T1000 (cell line): ENCODE measurements around the gene ZNF740.
"Not testable (repeated sequence)": the region's sequence is repeated elsewhere in the genome, so short reads cannot be mapped to it uniquely, and the experiment has no call there.

Experiments
- DNase-seq: peaks from one replicate; lab custom pipeline; 2025; ENCODE audit warnings: mixed read lengths; lab: John Stamatoyannopoulos, UW

Gene ZNF740

DNA sequence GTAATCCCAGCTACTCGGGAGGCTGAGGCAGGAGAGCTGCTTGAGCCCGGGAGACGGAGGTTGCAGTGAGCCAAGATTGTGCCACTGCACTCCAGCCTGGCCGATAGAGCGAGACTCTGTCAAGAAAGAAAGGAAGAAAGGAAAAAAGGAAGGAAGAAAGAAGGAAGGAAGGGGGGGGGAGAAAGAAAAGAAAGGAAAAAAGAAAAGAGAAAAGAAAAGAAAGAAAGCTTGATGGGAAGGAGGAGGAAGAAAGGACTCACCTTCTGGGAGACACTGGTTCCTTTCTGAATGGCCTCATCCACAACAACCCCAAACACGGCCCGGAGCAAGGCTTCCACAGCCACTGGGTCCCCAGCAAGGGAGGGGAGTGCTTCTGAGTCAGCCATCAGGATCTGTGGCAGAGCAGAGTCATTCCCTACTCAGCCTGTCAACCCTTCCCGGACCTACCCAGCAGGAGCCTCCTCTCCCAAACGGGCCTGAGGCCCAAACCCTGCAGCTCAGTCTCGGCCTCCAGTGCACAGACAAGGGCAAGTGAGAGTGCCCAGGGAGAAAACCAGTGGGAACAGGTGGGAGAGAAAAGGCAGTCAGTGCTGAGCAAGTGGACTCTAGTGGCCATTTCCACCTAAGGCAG lies 7.3 kb upstream of the ZNF740 start:
- DNase-seq: peak; percentile 24

DNA sequence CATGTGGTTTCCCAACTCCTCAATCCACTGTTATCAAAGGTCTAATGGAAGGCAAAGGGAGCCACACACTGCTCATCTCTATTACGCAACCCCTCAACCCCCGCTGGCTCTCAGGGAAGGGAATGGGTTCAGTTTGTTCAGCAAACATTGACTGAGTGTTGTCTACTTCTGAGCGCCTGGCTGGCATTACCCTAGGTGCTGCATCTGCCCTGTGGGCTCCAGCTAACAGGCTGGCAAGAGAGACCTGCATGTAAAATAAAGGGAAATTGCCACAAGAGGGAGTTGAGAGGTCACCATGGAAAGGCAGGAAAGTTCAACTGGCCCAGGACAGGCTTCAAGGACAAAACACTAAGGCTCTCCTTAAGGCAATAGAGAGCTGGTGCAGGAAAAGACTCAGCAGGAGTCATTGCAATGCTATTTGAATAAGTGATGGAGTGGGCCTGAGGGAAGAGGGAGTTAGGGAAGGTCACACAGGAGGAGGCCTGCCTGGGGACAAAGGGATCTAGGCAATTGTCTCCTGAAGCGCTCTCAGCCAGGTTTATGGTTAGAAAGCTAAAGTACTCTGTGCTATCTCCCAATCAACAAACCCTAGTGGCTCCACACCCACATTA lies 5.5 kb upstream of the ZNF740 start:
- no peak for DNase-seq

DNA sequence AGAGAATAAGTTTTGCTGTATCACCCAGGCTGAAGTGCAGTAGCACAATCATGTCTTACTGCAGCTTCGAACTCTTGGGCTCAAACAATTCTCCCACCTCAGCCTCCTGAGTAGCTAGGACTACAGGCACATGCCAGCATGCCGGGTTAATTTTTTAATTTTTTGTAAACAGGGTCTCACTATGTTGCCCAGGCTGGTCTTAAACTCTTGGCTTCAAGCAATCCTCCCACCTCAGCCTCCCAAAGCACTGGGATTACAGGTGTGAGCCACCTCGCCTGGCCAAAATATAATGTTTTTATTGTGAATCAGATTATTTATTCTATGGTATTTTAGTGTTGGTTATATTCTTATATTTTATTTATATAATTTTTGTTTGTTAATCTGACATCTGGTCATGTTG lies 3.8 kb upstream of the ZNF740 start:
- no peak for DNase-seq

GRCh38 chr12:53177447-53177846 lies 3.1 kb upstream of the ZNF740 start:
- DNase-seq: not testable (repeated sequence)

GRCh38 chr12:53178803-53179202 lies 1.7 kb upstream of the ZNF740 start:
- not testable (repeated sequence) for DNase-seq

DNA sequence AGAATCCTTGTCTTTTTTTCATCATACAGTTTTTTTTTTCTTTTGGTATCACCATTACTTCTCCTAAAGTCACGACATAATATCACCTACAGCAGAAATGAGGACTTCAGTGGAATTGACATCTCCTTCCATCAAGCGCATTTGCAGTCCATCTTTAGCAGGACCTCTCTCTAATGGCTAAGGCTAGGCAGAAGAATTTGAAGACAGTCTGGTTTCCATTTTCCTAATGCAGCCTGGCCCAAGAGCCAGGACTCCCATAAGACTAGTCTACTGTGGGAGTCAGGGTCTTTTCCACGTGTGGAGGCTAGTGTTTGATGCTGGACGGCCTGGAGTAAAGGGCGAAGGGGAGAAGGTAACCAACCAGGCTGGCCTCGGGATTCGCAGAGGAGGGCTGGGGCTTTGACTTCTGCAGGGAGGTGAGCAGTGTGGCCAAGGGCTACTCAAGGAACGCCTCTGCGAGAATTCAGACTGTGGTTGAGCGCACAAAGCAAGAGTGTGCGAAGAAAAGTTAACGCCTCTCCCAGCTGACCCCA lies 769 bp upstream of the ZNF740 start:
- DNase-seq: no peak

DNA sequence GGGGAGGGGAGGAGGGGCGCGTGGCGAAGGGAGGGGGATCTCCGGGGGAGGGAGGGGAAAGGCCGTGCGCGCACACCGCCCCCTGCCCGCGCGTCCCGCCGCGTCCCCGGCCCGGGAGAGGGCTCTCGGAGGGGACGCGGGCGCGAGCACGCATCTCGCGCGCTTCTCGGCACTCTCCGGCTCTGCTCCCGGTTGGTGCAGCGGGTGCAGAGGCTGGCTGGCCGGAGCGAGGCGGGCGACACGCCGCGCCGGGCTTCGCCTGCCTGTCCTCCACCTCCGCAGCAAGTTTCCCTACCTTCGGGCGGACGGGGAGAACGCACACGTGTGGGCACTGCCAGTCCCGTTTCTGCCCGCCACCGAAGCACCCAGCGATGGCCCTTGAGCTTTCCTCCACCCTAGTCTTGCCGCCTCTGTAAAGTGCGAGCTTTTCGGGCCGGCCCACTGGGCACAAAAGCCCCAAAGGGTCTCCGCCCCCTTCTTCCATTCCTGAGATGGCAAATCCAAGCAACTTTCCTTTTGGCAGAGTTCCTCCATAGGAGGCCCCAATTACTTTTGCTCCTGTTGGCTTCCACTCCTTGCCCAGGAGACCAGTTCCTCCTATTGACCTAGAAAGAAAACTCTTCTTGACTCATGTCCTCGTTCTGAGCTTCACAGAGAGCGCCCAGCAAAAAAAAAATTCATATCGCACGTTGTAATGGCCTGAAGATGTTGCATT lies 566 bp downstream of the ZNF740 start:
- DNase-seq: peak; percentile 74

- DNase-seq: no peak
Observed at GRCh38 chr12:53181935-53182334, 1.4 kb downstream of the ZNF740 start.

DNA sequence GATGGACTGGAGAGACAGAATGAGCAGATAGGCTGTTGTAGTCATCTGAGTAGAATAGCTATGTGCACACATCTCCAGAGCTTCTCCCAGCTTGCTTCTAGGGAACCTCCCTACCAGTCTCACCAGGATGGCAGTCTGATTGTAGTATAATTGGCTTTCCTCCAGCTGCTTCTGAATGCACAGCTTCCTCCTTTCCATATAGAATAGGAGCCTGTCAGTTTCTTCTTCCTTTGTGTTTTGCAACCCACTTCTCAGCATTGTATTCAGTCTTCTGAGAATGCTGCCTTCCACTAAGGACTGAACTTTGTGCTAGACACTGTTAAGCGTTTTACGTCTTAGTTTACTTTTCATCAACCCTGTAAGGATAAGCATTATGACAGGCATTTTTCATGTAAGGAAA lies 2.4 kb downstream of the ZNF740 start:
- no peak for DNase-seq

DNA sequence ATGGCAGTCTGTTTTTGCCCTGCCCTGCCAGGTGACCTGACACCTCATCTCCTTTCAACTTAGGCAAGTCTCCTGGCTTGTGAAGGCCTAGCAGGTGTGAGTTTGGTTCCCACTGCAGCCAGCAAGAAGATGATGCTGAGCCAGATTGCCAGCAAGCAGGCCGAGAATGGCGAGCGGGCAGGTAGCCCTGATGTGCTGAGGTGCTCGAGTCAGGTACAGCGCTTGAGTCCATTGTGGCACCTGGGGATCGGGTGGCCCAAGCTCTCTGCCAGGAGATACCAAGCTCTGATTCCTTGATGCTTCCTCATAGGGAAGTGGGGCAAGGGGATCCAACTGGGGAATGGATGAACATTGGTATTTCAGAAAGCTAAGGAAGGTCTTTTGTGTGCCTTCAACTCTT lies 4.3 kb downstream of the ZNF740 start:
- no peak for DNase-seq

GRCh38 chr12:53185582-53186153 lies 5.1 kb downstream of the ZNF740 start:
- DNase-seq: no peak

GRCh38 chr12:53186745-53187144 lies 6.2 kb downstream of the ZNF740 start:
- DNase-seq: no peak

GRCh38 chr12:53187145-53187899 lies 6.8 kb downstream of the ZNF740 start:
- no peak for DNase-seq

GRCh38 chr12:53190108-53190729 lies 9.7 kb downstream of the ZNF740 start:
- DNase-seq: peak; percentile 36

- DNase-seq: no peak
Observed at GRCh38 chr12:53191096-53191884, 10.8 kb downstream of the ZNF740 start.

DNA sequence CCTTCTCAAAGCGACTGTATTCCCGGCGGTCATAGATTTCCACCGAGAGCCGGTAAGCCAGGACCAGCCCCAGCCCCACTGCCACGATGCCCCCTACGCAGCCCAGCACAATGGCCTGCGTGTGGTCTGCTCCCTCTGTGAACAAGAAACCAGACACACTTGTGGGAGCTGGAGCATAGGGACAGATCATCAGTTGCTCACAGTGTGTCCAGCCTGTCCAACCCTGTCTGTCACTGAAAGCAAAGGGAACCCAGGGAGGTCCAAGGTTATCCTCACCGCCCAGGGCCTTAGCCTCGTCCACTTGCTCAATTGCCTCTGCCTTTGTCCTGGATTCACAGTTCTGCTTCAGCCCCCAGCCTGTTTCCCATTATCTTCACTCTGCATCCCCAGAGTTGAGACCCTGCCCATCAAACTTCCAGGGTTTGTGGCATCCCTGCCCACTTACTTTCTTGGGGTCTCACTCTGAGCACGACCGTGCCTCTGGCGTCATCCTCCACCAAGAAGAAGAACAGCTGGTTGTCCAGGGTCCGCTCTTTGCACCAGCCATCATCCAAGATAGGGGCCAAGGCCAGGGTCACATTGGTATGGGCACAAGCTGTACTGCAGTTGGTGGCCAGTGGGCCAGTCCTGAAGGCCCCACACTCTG lies 11.5 kb downstream of the ZNF740 start:
- no peak for DNase-seq

DNA sequence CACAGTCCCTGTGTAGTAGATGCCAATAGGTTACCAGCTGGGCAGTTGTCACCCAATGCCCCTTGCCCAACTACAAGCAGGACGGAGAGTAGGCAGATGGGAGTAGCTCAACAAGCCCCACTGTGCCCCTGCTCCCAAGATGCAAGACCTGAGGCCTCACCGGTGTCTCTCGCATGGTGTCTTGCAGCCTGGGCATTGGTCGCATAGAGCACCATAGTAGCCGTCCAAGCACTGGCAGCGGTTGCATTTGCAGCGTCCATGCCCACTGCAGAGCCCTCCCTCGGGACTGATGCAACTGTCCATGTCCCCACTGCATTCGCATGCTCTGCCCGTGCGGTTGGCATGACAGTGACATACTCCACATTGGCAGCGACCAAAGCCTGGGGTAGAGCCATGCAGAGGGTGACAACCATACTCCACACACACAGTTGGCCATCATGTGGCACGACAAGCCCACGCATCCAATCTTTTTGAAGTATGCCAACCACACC lies 12.1 kb downstream of the ZNF740 start:
- DNase-seq: no peak

GRCh38 chr12:53193040-53193439 lies 12.5 kb downstream of the ZNF740 start:
- no peak for DNase-seq

DNA sequence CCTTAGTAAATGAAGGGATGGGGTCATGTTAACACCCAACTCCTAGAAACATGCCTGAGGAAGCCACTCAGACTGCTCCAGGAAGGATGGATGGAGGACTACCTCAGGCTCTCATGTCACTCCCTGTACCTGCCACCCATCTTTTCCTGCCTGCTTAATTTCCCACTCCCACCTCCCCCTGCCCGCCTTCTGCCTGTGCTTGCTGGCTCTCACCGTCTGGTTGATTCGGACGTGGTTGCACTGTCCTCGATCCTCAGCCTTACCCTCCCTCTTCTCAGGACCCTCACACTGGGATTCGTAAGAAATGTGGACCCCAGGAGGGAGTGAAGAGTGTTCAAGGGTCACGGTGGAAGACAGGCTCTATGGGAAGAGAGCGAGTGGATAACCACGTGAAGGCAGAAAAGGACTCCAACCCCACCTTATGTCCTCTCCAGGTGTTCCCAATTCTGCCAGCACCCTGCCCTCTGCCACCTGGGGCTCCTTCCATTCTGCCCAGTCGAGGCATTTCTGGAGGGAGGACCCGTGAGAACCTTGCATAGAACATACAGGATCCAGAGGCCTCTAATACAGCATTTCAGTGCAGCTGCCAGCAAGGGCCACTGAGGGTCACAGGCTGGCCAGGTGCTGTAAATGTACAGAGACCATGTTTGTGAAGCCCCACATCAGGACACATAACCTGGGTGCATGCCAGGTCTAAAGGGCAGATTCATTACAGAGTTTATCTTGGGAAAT lies 13.6 kb downstream of the ZNF740 start:
- no peak for DNase-seq
